ENCODE measurements around the gene SLC9C2.
"Not testable (repeated sequence)": the region's sequence is repeated elsewhere in the genome, so short reads cannot be mapped to it uniquely, and the experiment has no call there.

- TF ChIP-seq CTCF (conservative IDR thresholded peaks at IDR 0.05; ENCODE audit: low read depth, low read length); EZH2 (IDR thresholded peaks at IDR 0.05; ENCODE audit: low read length, unreplicated experiment); EZH2phosphoT487 (IDR thresholded peaks at IDR 0.05; ENCODE audit: borderline replicate concordance, low read length): not testable (repeated sequence)
These were observed 34.6 kb upstream of the SLC9C2 start for GRCh38 chr1:173637236-173638042.
